HG02571 (cell line): ENCODE measurements around the gene NFYA.

Experiments
- ATAC-seq: cut with Tn5 transposase; IDR thresholded peaks from one replicate; pipeline ENCODE4 v1.9.1; 2021; ENCODE audit warnings: mild to moderate bottlenecking, moderate library complexity; ENCODE audit not compliant: unreplicated experiment

The NFYA gene

DNA sequence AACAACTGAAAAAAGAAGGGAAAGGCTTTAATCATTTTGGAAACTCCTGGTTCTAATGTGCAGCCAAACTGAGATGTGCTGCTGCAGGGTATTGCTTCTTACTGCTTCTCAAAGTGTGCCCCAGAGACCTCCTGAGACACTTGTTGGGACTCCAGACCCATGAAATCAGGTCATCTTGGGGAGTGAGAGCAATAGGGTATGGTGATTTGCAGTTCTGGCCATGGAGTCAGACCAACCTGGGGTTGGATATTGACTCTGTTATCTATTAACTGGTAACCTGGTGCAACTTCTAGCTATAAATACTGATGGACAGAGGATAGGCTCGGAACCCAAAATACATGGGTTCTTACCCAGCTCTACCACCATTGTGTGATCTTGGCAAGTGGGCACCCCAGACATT is 26.7 kb upstream of the NFYA start:
- no peak for ATAC-seq

GRCh38 chr6:41047306-41047705 is 25.5 kb upstream of the NFYA start:
- ATAC-seq: no peak

GRCh38 chr6:41047745-41048732 is 24.7 kb upstream of the NFYA start:
- ATAC-seq: no peak

- ATAC-seq: no peak
These were observed 23.3 kb upstream of the NFYA start for GRCh38 chr6:41049521-41049920.

DNA sequence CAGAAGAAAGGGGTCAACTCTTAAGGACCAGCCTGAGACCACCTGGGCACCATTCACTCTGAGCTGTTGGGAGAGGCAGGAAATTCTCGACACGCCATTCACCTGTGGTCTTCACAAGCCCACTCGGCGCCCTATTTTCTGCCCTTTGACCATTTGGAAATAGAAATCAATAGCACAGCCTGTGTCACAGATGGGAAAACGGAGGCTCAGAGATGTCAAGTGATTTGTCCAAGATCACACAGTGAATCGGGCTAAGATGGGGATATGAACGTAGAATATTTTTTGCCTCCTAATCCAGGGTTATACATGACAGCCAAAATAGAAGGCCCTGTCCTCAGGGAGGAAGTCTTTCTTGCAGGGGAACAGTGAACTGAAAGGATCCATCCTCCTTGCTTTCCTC is 22.8 kb upstream of the NFYA start:
- no peak for ATAC-seq

DNA sequence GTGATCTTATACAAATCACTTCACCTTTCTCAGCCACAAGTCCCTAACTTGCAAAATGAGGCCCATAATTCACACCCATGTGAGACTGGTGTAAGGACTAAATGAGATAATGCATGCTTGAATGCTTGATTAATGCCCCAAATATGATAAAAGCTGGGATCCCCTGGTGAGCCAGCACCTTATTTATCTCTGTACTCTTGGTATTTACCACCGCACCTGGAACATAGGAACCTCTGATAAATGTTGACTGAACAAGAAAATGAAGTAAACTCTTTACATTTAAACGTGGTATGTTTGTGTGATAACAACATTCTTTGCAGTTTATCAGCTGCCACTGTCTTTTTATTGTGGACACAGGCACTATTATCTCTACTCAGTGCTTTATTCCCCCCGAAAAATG is 22.2 kb upstream of the NFYA start:
- ATAC-seq: no peak

DNA sequence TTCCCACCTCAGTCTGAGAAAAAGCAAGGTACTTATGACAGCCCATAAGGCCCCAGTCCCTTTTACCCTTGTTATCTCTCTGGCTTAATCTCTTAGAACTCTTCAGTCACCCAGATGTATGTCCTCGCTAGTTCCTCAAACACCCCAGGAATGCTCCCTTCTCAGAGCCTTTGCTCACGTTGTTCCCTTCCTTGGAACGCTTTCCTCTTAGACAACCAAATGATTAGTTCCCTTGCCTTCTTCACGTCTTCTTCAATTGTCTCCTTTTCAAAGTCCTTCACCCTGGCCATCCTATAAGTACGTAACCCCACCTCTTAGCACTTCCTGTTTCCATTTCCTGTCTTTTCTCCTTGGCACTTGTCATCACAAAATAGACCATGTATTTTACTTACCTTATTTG is 20.9 kb upstream of the NFYA start:
- ATAC-seq: no peak

DNA sequence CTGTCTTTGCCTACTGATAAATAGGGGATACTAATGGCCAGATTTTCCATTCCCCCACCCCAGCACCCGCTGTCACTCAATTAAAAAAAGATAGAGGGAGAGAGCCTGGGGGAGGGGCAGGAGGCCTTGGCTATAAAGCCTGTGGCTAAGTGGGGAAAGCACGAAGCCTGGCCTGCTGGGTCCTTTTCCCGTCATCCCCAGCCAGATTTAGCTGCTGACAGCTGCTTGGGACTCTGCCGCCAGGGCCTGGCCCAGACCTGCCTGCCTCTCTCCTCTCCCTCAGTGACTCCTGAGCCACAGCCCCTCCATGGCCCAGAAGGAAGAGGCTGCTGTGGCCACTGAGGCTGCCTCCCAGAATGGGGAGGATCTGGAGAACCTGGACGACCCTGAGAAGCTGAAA is 19.7 kb upstream of the NFYA start, which contains the start of gene APOBEC2:
Gene APOBEC2 (plus strand): TSS at position 162 of the 400 bp plus-strand sequence. CDS start 146 bp downstream, at position 308.
- ATAC-seq: no peak

DNA sequence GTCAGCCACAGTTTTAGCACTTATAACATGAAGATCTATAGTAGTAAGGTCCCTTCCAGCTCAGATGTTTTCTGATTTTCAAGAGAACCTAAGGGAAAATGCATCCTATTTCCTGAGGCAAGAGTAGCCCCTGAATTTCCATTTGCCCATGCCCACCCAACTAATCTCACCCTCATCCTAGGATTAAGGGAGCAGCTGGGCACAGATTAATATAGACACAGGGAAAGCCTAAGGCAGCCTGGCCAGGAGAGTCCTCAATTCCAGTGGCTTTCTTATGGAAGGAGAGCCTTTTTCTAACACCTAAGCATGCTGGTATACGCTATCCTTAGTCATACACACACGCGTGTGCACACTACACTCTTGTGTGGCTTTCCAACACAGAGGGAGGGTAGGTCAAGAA is 18.3 kb upstream of the NFYA start:
- no peak for ATAC-seq

- no peak for ATAC-seq
These were observed 17.6 kb upstream of the NFYA start for GRCh38 chr6:41055149-41055548.

DNA sequence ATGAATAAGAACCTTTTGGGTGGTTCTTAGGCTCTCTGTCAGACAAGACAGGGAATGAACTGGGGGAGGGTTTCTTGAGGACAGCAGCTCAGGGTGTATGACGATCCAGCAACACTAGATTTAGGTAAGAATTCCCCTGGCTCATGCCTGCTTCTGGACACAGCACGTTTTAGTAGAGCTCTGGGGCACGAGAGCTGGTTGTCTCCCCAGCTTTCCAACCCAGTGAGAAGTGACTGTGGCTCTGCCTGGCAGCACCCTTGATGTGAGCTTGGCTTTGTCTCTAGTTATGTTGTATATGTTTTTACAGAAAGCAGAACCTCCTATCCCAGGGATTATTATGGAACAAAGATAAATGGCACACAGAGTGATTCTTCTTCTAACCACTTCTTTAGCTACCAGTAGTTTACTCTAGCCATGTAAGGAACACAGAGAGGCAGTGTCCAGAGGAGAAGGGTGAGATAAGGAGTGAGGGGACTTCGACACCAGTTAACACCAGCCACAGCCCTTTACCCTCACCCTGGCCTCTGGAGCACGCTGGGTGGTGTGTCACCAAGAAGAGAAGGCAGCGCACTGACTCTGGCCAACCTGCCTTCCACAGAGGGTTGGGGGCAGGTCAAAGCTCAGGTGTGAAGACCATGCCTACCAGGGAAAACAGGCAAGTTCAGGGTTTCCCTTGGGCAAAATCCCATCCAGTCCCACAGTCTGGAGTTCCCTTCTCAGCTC is 15.8 kb upstream of the NFYA start:
- ATAC-seq: no peak

DNA sequence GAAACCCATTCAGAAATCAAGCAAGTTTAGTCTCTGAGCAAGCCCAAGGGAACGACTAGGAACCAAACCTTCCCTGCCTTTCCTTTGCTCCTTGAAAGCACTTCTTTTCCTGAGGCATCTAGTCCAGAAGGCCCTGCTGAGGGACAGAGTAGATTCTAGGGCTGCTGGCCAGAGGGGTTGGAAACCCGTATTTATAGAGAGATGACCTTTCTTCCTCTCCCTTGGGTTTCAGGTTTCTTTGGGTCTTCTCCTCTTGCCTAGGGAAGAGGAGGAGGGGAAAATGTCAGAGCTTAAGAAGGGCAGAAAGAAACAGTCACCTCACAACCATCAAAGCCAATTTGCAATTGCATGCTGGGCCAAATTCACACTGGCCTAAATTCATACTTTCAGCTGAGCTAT is 14.0 kb upstream of the NFYA start:
- ATAC-seq: no peak

DNA sequence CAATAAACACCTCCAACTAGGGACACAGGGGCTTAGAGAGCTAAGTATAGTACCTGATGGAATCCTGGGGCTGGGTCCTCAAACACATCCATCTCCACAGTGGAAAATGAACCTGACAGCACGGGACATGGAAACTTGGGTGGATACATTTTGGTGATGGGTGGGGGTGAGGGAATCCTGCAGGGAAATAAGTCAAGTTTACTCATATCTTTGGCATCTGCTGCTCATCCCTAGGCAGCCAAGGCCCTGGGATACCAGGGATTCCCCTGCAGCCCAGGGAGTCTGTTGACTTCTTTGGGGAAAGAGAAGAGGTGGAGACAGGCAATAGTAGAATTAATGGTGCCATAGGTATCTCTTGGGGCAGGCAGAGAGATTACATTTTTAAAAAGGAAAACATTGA is 13.2 kb upstream of the NFYA start:
- no peak for ATAC-seq

GRCh38 chr6:41061196-41061726 is 11.5 kb upstream of the NFYA start:
- ATAC-seq: no peak

- no peak for ATAC-seq
These were observed 10.7 kb upstream of the NFYA start for GRCh38 chr6:41062056-41062455.

DNA sequence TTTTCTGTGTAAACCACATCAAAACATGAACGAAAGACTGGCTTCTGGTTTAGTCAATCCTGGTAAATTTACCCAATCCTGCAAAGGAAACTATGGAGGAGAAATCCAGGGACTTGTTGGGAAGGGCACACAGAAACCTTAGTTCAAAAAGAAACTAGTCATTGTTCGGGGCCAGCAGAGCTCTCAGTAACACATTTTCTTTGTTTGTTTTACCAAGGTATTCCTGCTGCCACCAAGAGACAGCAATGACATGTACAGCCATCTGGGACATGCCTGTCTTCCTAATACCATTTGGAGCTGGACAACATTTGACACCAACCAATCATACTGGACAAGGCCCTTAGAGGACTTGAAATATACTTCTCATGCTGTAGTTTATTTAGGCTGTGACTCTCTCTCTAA is 8.9 kb upstream of the NFYA start:
- no peak for ATAC-seq

GRCh38 chr6:41064841-41065240 is 7.9 kb upstream of the NFYA start:
- ATAC-seq: no peak

DNA sequence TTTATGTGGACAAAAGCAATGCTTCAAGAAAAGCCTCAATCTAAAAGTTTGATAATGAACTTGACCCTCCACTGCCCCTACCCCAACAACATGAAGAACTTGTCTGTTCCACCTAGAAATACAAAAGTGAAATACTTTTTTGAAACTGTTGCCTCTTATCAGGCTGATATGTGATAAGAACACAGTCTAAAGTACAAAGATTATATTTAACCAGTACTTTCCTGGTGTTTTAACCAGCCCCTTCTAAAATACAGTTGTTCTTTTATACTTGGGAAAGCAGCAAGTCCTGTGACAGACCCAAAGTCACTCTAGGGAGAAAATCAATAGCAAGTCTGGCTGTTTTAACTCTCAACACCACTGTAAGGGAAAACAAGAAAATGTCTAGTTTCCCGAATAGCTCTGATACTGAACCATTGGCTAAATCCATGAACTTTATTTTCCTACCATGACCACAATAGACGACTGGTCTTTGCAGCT is 7.2 kb upstream of the NFYA start:
- ATAC-seq: no peak

DNA sequence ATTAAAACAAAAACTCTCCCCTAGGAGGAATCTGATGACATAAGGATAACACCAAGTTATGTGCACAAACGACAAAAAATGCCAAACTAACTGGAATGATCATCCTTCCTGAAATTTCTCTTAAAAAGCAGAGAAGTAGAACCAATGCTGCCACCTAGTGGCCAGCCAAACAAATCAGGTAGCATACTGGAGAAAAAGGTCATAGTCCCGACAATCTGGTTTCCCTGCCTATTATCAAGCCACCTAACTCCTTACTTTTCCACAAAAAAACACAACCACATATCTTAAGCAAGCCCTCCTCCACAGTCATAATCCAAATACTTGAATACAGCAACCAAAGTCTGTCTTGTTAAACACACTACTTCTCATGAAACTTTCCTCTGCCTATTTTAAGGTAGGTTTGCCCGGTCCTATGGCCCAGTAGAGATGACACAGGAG is 5.9 kb upstream of the NFYA start:
- ATAC-seq: no peak

DNA sequence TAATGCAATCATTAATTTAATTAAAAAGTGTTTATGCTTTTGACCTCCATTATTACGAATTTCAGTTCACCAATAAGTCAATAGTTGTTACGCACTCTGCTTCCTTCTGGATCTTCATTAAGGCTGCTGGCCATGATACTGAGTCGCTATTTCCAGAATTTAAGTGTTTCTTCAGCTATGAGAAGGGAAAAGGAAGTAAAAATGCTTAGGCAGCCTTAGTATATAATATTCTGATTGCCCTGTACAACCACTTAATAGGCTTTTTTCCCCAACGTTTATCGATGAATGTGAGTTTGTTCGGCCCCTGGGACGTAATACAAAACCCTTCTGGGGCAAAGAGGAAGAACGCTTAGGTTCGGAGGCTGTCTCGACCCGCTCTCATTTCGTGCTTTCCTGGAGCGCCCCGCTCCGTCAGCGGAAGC is 1.3 kb upstream of the NFYA start:
- ATAC-seq: no peak
